Kidney (tissue), 14 donors: Measurements from ENCODE around the gene RNF207. TPM values are rescaled to one million over a fixed set of nuclear protein-coding genes. Genes with fewer than 3 reads are reported as not detected.

Experiments
- DNase-seq, 5 donors: peaks; one replicate each; pipeline ENCODE4 v3.0.0-alpha.2; 2013 to 2020
- FAIRE-seq: peaks from 2 replicates; lab custom pipeline; 2012; peaks lifted over from hg19 to GRCh38; lab: Jason Lieb, UNC
- H3K27ac ChIP-seq, 2 donors: one replicate each; pipeline ENCODE4 v1.7.0; 2013; ENCODE audit warnings: low read depth in 2 of 2, low read length in 2 of 2, inconsistent platforms in 1 of 2
- H3K27me3 ChIP-seq: one replicate; pipeline ENCODE4 v1.7.1; 2013; ENCODE audit warnings: low read length, inconsistent platforms; ENCODE audit not compliant: control insufficient read depth, insufficient read depth
- H3K36me3 ChIP-seq, 3 donors: one replicate each; pipeline versions ENCODE4 v1.7.0 to v1.7.1; 2013; ENCODE audit warnings: low read length in 3 of 3, control low read depth in 1 of 3, inconsistent platforms in 1 of 3; ENCODE audit not compliant: insufficient read depth in 3 of 3, control insufficient read depth in 2 of 3
- H3K4me1 ChIP-seq, 3 donors: one replicate each; pipeline versions ENCODE4 v1.7.0 to v1.7.1; 2013; ENCODE audit warnings: low read length in 3 of 3, inconsistent platforms in 1 of 3, low read depth in 1 of 3; ENCODE audit not compliant: control insufficient read depth in 2 of 3, insufficient read depth in 2 of 3
- H3K4me3 ChIP-seq, 3 donors: one replicate each; pipeline versions ENCODE4 v1.7.0 to v1.8.1; 2013; ENCODE audit warnings: low read length in 3 of 3, control low read depth in 1 of 3, inconsistent platforms in 1 of 3
- H3K9ac ChIP-seq, 3 donors: one replicate each; pipeline versions ENCODE4 v1.7.0 to v1.7.1; 2013; ENCODE audit warnings: low read length in 3 of 3, control low read depth in 1 of 3, inconsistent platforms in 1 of 3
- H3K9me3 ChIP-seq, 3 donors: one replicate each; pipeline versions ENCODE4 v1.7.0 to v1.7.1; 2013; ENCODE audit warnings: low read length in 3 of 3, control low read depth in 1 of 3, inconsistent platforms in 1 of 3; ENCODE audit not compliant: control insufficient read depth in 2 of 3, insufficient read depth in 1 of 3
- intact Hi-C: fragments of 100-400 bp; cut with DNase I; formaldehyde crosslinking; loops from one replicate; pipeline ENCODE4 v1.11.1; 2022
- polyA plus RNA-seq: library from polyadenylated mRNA; stranded (reverse); fragments of 350-450 nt; fragmentation: Illumina TruSeq; extraction: RNeasy Lipid Tissue Mini Kit (QIAGEN cat#74804); gene quantifications from one replicate; pipeline ENCODE4 v1.2.3, GENCODE V29; 2014; ENCODE audit warnings: low read depth, low replicate concordance; ENCODE audit not compliant: insufficient read depth
- total RNA-seq: library from RNA; stranded (reverse); fragmentation: NEBNext Ultra II Directional; extraction: Animal tissue kit (Norgen Biotek cat#: 25700); gene quantifications from one replicate; pipeline ENCODE4 v1.2.1, GENCODE V29; 2021
- TF ChIP-seq, protein P1 (sequence below): IDR thresholded peaks from 3 replicates; pipeline ENCODE4 v1.5.1; 2012; ENCODE audit warnings: mild to moderate bottlenecking, moderate library complexity, borderline replicate concordance; ENCODE audit not compliant: insufficient read depth; ENCODE audit errors: extremely low read depth
- donor health status: control.
- donor health status: control.
- donor health status: control.
- donor health status: control.
- donor health status: control.
- donor health status: DM: yes; HTN: yes; CAD: no.
- donor health status: Normal renal cell carcinoma (clear cell type).

The RNF207 gene
- total and polyA plus RNA-seq, 2 donors from 2014 or later, result 7.7 to 43.6 TPM

DNA sequence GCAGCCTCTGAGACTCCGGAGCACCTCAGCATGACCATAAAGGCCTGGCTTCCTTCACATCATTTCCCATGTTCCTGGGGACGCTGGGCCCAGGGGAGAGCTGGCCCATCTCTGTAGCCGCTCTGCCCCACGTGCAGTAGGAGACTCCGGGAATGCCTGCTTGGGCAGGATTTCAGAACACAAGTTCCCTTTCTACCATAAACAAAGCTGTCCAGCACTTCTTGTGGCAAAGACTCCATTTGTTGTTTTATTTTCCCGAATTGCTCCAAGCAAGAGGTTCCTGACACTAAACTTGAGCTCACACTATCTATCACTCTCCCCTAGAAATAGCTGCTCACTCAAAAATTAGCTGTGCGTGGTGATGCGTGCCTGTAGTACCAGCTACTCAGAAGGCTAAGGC, 47.7 kb upstream of the RNF207 start:
- Histone ChIP-seq H3K4me3 (no peak overlapping the region), H3K27me3 (no peaks in the 10 kb centered on the region), H3K36me3 (no peaks in the 10 kb centered on the region), H3K4me1 (no peaks in the 10 kb centered on the region), H3K9ac (no peak overlapping the region), H3K9me3 (no peaks in the 10 kb centered on the region), H3K27ac (no peak overlapping the region)
- DNase-seq (no peak), FAIRE-seq (no peak)
- TF ChIP-seq, protein P1, sequence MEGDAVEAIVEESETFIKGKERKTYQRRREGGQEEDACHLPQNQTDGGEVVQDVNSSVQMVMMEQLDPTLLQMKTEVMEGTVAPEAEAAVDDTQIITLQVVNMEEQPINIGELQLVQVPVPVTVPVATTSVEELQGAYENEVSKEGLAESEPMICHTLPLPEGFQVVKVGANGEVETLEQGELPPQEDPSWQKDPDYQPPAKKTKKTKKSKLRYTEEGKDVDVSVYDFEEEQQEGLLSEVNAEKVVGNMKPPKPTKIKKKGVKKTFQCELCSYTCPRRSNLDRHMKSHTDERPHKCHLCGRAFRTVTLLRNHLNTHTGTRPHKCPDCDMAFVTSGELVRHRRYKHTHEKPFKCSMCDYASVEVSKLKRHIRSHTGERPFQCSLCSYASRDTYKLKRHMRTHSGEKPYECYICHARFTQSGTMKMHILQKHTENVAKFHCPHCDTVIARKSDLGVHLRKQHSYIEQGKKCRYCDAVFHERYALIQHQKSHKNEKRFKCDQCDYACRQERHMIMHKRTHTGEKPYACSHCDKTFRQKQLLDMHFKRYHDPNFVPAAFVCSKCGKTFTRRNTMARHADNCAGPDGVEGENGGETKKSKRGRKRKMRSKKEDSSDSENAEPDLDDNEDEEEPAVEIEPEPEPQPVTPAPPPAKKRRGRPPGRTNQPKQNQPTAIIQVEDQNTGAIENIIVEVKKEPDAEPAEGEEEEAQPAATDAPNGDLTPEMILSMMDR, result no peak
- intact Hi-C loops, result no loop called here

DNA sequence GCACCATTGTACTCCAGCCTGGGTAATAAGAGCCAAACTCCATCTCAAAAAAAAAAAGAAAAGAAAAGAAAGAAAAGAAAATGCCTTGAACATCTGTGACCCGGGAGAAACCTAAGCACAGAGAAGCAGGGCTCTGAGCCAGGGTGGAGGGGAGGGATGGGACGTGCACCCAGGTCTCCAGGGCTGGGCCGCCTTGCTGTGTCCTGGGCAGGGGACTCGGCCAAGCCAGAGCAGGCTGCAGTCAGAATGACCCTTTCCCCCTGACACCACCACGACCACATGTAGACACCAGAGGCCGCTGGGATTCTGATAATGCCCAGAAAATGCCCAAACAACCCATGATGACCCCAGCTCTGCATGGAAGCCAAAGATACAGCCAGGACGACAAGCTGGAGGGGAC, 43.6 kb upstream of the RNF207 start:
- Histone ChIP-seq H3K27me3 (no peaks in the 10 kb centered on the region), H3K4me3 (no peak overlapping the region), H3K27ac (no peak overlapping the region), H3K9me3 (no peaks in the 10 kb centered on the region), H3K4me1 (no peaks in the 10 kb centered on the region), H3K9ac (no peak overlapping the region), H3K36me3 (no peaks in the 10 kb centered on the region)
- FAIRE-seq (no peak), DNase-seq (no peak)
- intact Hi-C loops, result no loop called here
- TF ChIP-seq, protein P1, result no peak

DNA sequence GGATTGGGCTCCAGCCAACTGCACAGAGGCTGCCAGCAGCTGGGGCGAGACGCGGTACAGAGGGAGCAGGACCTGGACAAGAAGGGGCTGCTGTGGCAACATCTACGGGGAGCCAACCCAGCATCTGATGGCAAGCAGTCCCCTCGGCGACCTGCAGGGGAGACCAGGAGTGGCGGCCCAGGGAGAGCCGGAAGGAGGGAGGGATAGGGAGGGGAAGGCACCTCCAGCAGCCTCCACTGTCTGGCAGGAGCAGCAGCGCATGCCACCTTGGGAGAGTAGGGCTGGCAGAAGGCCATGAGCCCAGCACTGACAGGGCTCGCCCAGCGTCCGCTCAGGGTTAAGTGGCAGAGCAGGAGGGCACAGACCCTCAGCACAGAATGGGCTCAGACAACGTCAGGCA, 43.1 kb upstream of the RNF207 start:
- DNase-seq (no peak), FAIRE-seq (no peak)
- TF ChIP-seq, protein P1, result no peak
- no peaks in the 10 kb centered on the region for H3K27me3 ChIP-seq
- H3K36me3 ChIP-seq, result no peaks in the 10 kb centered on the region
- no peak overlapping the region for H3K4me3 ChIP-seq
- no peaks in the 10 kb centered on the region for H3K9me3 ChIP-seq
- no peak overlapping the region for H3K9ac ChIP-seq
- no peak overlapping the region for H3K27ac ChIP-seq
- intact Hi-C loops, result no loop called here
- no peaks in the 10 kb centered on the region for H3K4me1 ChIP-seq
